ENCODE measurements around the gene MREG.

Gene MREG

DNA sequence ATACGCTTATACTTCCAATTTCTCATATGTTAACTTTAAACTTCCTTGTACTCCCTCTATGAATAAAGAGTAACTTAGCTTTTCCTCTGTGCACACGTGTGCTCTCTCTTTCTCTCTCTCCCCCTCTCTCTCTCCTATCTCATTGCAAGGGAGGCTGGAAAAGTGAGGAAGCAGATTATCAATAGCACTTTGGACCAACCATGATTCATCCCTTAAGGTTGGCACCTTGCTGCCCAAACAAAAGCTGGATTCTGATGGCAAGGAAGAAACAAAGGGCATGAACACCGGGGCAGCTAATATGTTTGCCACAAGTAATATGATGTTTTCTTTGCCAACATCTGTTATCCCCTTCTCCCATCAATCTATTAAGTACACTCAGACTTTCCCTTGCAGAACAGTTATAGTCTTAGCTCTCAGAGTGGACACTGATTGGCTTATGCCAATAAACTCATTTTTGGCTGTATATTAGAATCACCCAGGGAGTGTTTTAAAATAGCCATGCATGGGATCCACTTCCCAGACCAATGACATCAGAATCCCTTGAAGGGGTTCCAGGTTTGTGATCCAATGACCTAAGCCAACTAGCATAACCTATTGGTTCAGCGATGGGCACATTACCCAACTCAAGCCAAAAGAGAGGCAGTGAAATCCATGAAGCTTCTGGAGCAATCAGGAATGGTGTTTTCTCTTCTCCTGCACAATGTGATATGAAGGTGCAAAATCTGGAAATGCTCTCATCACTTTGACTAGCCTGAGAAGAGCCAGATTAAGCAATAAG, 60.3 kb downstream of the MREG start:
- H3K27ac ChIP-seq: no peak overlapping the region
- TF ChIP-seq CTCF (conservative IDR thresholded peaks at IDR 0.05): no peak
- TF ChIP-seq ZFX (IDR thresholded peaks at IDR 0.05): no peak

DNA sequence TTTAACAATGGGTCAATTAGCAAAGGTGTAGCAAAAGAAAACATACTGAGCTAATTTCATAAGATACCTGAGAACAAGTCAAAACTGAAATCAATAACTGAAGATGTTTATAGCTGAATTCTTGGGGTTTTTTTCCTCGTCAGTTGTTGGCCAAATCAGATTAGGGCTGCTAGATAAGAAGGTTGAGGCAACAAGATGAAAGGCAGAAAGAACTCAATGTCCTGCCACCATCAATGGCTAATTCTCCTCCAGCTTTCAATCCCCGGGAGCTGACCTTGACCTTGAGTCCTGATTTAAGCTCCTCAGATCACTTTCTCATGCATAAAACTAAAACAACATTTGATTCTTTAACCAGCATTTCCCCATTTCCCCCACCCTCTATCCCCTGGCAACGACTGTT, 61.8 kb downstream of the MREG start:
- no peak overlapping the region for H3K27ac ChIP-seq
- TF ChIP-seq CTCF (conservative IDR thresholded peaks at IDR 0.05): no peak
- TF ChIP-seq ZFX (IDR thresholded peaks at IDR 0.05): no peak

DNA sequence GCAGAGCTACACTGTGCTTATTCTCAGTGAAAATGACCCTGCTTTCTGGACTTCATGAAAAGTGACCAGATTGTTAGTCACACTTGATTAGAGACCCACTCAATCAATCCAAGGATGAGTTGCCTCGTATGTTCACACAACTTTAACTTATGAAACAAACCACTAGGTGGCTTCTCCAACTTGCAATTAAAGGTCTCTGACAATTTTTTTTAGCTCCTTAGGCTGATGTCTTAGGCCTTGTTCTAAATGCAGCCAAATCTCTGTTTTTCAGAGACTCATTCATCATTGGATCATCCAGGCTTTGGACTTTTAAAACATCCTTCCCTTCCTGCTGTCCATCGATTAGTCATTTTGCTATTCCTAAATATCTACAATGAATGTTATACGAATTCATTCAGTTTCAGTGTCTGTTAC, 63.4 kb downstream of the MREG start:
- no peak overlapping the region for H3K27ac ChIP-seq
- TF ChIP-seq ZFX (IDR thresholded peaks at IDR 0.05) (no peak), CTCF (conservative IDR thresholded peaks at IDR 0.05) (peak; percentile 73)

GRCh38 chr2:215948051-215948450, 65.3 kb downstream of the MREG start:
- TF ChIP-seq ZFX (IDR thresholded peaks at IDR 0.05) (no peak), CTCF (conservative IDR thresholded peaks at IDR 0.05) (no peak)

DNA sequence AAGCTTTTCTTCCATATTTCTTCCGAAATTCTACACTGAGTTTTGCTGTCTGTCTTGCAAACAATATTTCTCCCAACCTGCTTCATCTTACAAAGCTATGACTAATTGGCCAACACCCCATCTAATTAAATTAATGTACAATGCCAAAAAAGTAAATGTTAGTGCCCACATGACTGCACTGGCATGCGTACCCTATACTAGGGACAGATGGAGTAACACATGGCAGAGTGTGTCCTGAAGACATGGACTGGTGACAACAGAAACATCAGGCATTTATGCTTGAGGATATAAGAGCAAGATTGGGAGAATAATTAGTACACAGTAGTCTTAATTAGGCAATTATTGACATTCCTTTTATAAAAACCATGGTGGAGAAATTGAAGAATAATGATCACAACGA, 66.8 kb downstream of the MREG start:
- no peak overlapping the region for H3K27ac ChIP-seq
- TF ChIP-seq ZFX (IDR thresholded peaks at IDR 0.05) (no peak), CTCF (conservative IDR thresholded peaks at IDR 0.05) (no peak)

More at GRCh38 chr2:215948051-215948450, 65.3 kb downstream of the MREG start:
- H3K27ac ChIP-seq: no peak overlapping the region

DNA sequence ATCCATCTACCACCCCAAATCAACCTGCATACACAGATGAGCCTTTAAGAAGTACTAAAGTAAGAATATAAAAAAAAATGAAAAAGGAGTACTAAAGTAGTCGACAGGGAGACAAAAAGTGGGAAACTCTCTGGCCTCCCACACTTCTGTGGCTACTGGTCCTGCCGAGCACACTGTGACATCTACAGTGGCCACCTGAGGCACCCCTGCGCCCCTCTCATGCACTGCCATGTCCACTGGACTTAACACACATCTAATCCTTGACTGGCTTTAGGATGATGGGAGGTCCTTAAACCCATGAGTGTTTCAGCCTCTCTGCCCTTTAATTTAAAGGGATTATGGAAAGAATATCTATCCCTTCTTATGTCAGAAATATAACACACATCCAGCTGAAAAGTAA, 71.2 kb downstream of the MREG start:
- H3K27ac ChIP-seq: no peak overlapping the region
- no peak for TF ChIP-seq ZFX (IDR thresholded peaks at IDR 0.05)
- TF ChIP-seq CTCF (conservative IDR thresholded peaks at IDR 0.05): no peak

DNA sequence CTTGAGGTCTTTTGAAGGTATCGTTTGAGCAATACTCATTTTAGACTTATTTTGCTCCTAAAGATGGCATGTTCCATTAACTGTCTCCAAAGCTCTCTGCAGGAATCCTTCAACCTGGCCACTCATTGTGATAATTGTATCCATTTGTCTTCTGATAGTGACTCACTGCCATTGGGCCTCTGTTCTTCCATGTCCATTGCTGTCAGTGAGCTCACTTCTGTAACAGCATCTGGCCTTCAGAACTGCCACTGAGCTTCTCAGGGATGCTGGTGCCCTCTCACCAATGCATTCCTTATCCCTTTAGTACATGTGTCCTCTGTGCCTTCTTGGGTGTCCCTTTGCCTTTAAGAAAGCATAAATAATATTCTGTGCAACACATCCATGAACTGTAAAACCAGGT, 71.6 kb downstream of the MREG start:
- no peak for TF ChIP-seq CTCF (conservative IDR thresholded peaks at IDR 0.05)
- H3K27ac ChIP-seq: no peak overlapping the region

All from C4-2B (cell line).